H1 (cell line): ENCODE data around the gene LTA4H. TPM values are rescaled to one million over a fixed set of nuclear protein-coding genes. Genes with fewer than 3 reads are reported as not detected.

Experiments used
- CTCF ChIA-PET: fragments of 300-600 bp; sonication (Branson Sonifier 250); formaldehyde crosslinking; loops from one replicate; lab custom pipeline; 2021; ENCODE audit not compliant: partially characterized antibody; lab: Charles Lee
- POLR2A ChIA-PET: fragments of 300-600 bp; sonication (Branson Sonifier 250); formaldehyde crosslinking; loops from one replicate; lab custom pipeline; 2021; ENCODE audit warnings: inconsistent platforms; ENCODE audit not compliant: partially characterized antibody; lab: Charles Lee
- DNase-seq, 2 experiments: peaks; one replicate each; pipeline versions ENCODE4 v3.0.0 to v3.0.0-alpha.2; 2010 to 2022; ENCODE audit warnings: low spot score in 2 of 2, low read depth in 1 of 2, mixed read lengths in 1 of 2
- FAIRE-seq: peaks from 2 replicates; lab custom pipeline; 2011; peaks lifted over from hg19 to GRCh38; lab: Jason Lieb, UNC
- H2AFZ ChIP-seq: 2 replicates; pipeline ENCODE4 v1.8.1; 2012; ENCODE audit warnings: low read length, inconsistent platforms
- H2AK5ac ChIP-seq: 2 replicates; pipeline ENCODE4 v1.6.1; 2013; ENCODE audit warnings: low read depth, low read length
- H2BK120ac ChIP-seq: replicated peaks from 2 replicates; pipeline ENCODE3; 2013; ENCODE audit warnings: low read depth, low read length, inconsistent platforms
- H2BK12ac ChIP-seq: 2 replicates; pipeline ENCODE4 v1.6.1; 2013; ENCODE audit warnings: low read depth, low read length
- H2BK15ac ChIP-seq: 2 replicates; pipeline ENCODE4 v1.6.1; 2013; ENCODE audit warnings: low read length
- H2BK20ac ChIP-seq: 2 replicates; pipeline ENCODE4 v1.6.1; 2013; ENCODE audit warnings: low read length
- H2BK5ac ChIP-seq: 2 replicates; pipeline ENCODE4 v1.6.1; 2013; ENCODE audit warnings: low read depth, low read length
- H3K14ac ChIP-seq: 2 replicates; pipeline ENCODE4 v1.6.1; 2013; ENCODE audit warnings: inconsistent platforms; ENCODE audit not compliant: insufficient read length
- H3K18ac ChIP-seq: 2 replicates; pipeline ENCODE4 v1.6.1; 2013; ENCODE audit warnings: low read length; ENCODE audit errors: extremely low read depth
- H3K23ac ChIP-seq: 2 replicates; pipeline ENCODE4 v1.6.1; 2013; ENCODE audit warnings: inconsistent platforms; ENCODE audit not compliant: insufficient read length
- H3K23me2 ChIP-seq: 2 replicates; pipeline ENCODE4 v1.6.1; 2013; ENCODE audit warnings: low read depth, low read length
- H3K27ac ChIP-seq: 2 replicates; pipeline ENCODE4 v1.6.1; 2011; ENCODE audit warnings: low read depth, low read length, inconsistent platforms
- H3K27me3 ChIP-seq, 4 experiments: replicated peaks in 1 of 4; 1 replicate in 1 of 4; 2 replicates in 3 of 4; pipeline versions ENCODE4 v1.6.1 to v1.8.1; 2011 to 2013; ENCODE audit warnings: low read length in 3 of 4, mild to moderate bottlenecking in 3 of 4, inconsistent platforms in 2 of 4, mixed read lengths in 2 of 4, moderate library complexity in 1 of 4; ENCODE audit not compliant: control insufficient read depth in 3 of 4, insufficient read depth in 3 of 4; ENCODE audit errors: extremely low read depth in 1 of 4
- H3K36me3 ChIP-seq, 4 experiments: 2 replicates each; pipeline versions ENCODE4 v1.6.1 to v1.8.1; 2011 to 2013; ENCODE audit warnings: mild to moderate bottlenecking in 4 of 4, low read length in 3 of 4, moderate library complexity in 2 of 4, control low read depth in 1 of 4, inconsistent platforms in 1 of 4; ENCODE audit not compliant: insufficient read depth in 4 of 4, control insufficient read depth in 2 of 4
- H3K4ac ChIP-seq: replicated peaks from 2 replicates; pipeline ENCODE3; 2013; ENCODE audit warnings: low read length, low read depth, mixed read lengths, inconsistent platforms; ENCODE audit not compliant: insufficient read length
- H3K4me1 ChIP-seq, 4 experiments: replicated peaks in 1 of 4; 1 replicate in 1 of 4; 2 replicates in 3 of 4; pipeline versions ENCODE4 v1.6.1 to v1.8.1; 2011 to 2013; ENCODE audit warnings: low read length in 3 of 4, inconsistent platforms in 2 of 4, mixed read lengths in 1 of 4; ENCODE audit not compliant: insufficient read depth in 4 of 4, control insufficient read depth in 3 of 4
- H3K4me2 ChIP-seq, 2 experiments: 2 replicates each; pipeline versions ENCODE4 v1.6.1 to v1.8.1; 2011 to 2013; ENCODE audit warnings: low read depth in 2 of 2, low read length in 2 of 2, control low read depth in 1 of 2, inconsistent platforms in 1 of 2, mild to moderate bottlenecking in 1 of 2; ENCODE audit not compliant: insufficient read depth in 1 of 2
- H3K4me3 ChIP-seq, 4 experiments: fragments of 200-600, 300-600 bp in 1 of 4; sonication (generic), shearing (Covaris generic), sonication (Bioruptor Twin) in 1 of 4; 2 replicates each; pipeline versions ENCODE4 v1.5.1 to v1.8.1; 2011 to 2016; ENCODE audit warnings: low read length in 4 of 4, low read depth in 3 of 4, control low read depth in 2 of 4, inconsistent platforms in 2 of 4, mild to moderate bottlenecking in 2 of 4, mixed read lengths in 1 of 4, moderate library complexity in 1 of 4; ENCODE audit not compliant: insufficient read depth in 2 of 4; ENCODE audit errors: extremely low read depth in 1 of 4
- H3K56ac ChIP-seq: replicated peaks from 2 replicates; pipeline ENCODE3; 2013; ENCODE audit warnings: low read depth, mild to moderate bottlenecking, mixed read lengths, low read length, inconsistent platforms; ENCODE audit not compliant: insufficient read length
- H3K79me1 ChIP-seq: 2 replicates; pipeline ENCODE4 v1.6.1; 2013; ENCODE audit warnings: low read depth, low read length, control low read depth
- H3K79me2 ChIP-seq, 2 experiments: 2 replicates each; pipeline versions ENCODE4 v1.6.1 to v1.8.1; 2012 to 2013; ENCODE audit warnings: low read length in 2 of 2, mild to moderate bottlenecking in 2 of 2, inconsistent platforms in 1 of 2; ENCODE audit not compliant: insufficient read depth in 2 of 2, control insufficient read depth in 1 of 2
- H3K9ac ChIP-seq, 4 experiments: replicated peaks in 1 of 4; 1 replicate in 1 of 4; 2 replicates in 3 of 4; pipeline versions ENCODE4 v1.6.1 to v1.8.1; 2011 to 2013; ENCODE audit warnings: low read depth in 3 of 4, low read length in 3 of 4, control low read depth in 2 of 4, mild to moderate bottlenecking in 2 of 4, moderate library complexity in 2 of 4, inconsistent platforms in 1 of 4; ENCODE audit errors: extremely low read depth in 1 of 4
- H3K9me3 ChIP-seq, 2 experiments: 2 replicates each; pipeline versions ENCODE4 v1.6.1 to v1.8.1; 2012 to 2013; ENCODE audit warnings: mild to moderate bottlenecking in 2 of 2, moderate library complexity in 2 of 2, control low read depth in 1 of 2, inconsistent platforms in 1 of 2, low read depth in 1 of 2, low read length in 1 of 2, mixed read lengths in 1 of 2; ENCODE audit not compliant: insufficient read depth in 2 of 2
- H4K20me1 ChIP-seq, 2 experiments: replicated peaks in 1 of 2; 2 replicates each; pipeline versions ENCODE3 to v1.8.1; 2011 to 2013; ENCODE audit warnings: inconsistent platforms in 2 of 2, low read length in 2 of 2, mild to moderate bottlenecking in 1 of 2; ENCODE audit not compliant: insufficient read depth in 2 of 2, control insufficient read depth in 1 of 2
- H4K5ac ChIP-seq: 2 replicates; pipeline ENCODE4 v1.6.1; 2013; ENCODE audit warnings: low read length, low read depth, mixed read lengths, inconsistent platforms; ENCODE audit not compliant: insufficient read length
- H4K8ac ChIP-seq: 2 replicates; pipeline ENCODE4 v1.8.0; 2013; ENCODE audit warnings: mild to moderate bottlenecking, moderate library complexity, low read length, inconsistent platforms; ENCODE audit not compliant: insufficient read depth; ENCODE audit errors: extremely low read depth
- H4K91ac ChIP-seq: replicated peaks from 2 replicates; pipeline ENCODE3; 2013; ENCODE audit warnings: low read length, mixed read lengths, inconsistent platforms; ENCODE audit not compliant: insufficient read length
- CEBPB ChIP-seq: IDR thresholded peaks from 2 replicates; pipeline ENCODE4 v1.6.1; 2012; ENCODE audit warnings: low read depth, low read length
- CHD1 ChIP-seq: IDR thresholded peaks from 2 replicates; pipeline ENCODE4 v1.6.1; 2012; ENCODE audit warnings: low read depth, low read length, improper control_type of control experiment
- KDM1A ChIP-seq: fragments of 200-600, 300-600 bp; sonication (generic); IDR thresholded peaks from 2 replicates; pipeline ENCODE4 v1.7.1; 2016; ENCODE audit warnings: mild to moderate bottlenecking, low read length, borderline replicate concordance
- NANOG ChIP-seq: IDR thresholded peaks from 2 replicates; pipeline ENCODE4 v1.6.1; 2011; ENCODE audit warnings: low read length, low read depth, mild to moderate bottlenecking, inconsistent platforms; ENCODE audit not compliant: insufficient read depth, poor library complexity, severe bottlenecking
- RAD21 ChIP-seq, 2 experiments: IDR thresholded peaks in 1 of 2; conservative IDR thresholded peaks in 1 of 2; 2 replicates each; pipeline ENCODE4 v1.6.1; 2011; ENCODE audit warnings: low read depth in 2 of 2, low read length in 2 of 2, improper control_type of control experiment in 1 of 2, inconsistent platforms in 1 of 2, mild to moderate bottlenecking in 1 of 2, moderate library complexity in 1 of 2
- RFX5 ChIP-seq: IDR thresholded peaks from 2 replicates; pipeline ENCODE4 v1.6.1; 2011; ENCODE audit warnings: low read depth, low read length, improper control_type of control experiment, borderline replicate concordance
- RXRA ChIP-seq: IDR thresholded peaks from 2 replicates; pipeline ENCODE4 v1.6.1; 2011; ENCODE audit warnings: low read depth, mild to moderate bottlenecking, low read length, moderate library complexity; ENCODE audit not compliant: insufficient read depth
- SP4 ChIP-seq: IDR thresholded peaks from 2 replicates; pipeline ENCODE4 v1.6.1; 2012; ENCODE audit warnings: low read length, inconsistent platforms
- WGBS, 2 experiments: shearing (Covaris generic) in 1 of 2; methylation state at CpG; one replicate each; pipeline versions ENCODE4 v1.1.6 to v1.1.7; 2013 to 2015; ENCODE audit warnings: low lambda C conversion rate in 2 of 2, mixed read lengths in 2 of 2, inconsistent platforms in 1 of 2, low coverage in 1 of 2, missing lambda C conversion rate in 1 of 2; ENCODE audit not compliant: insufficient replicate concordance in 2 of 2, insufficient coverage in 1 of 2, insufficient read length in 1 of 2; ENCODE audit errors: extremely low coverage in 1 of 2, missing lambda C conversion rate in 1 of 2; 5-methylcytosine and 5-hydroxymethylcytosine counted together
- polyA plus RNA-seq, 7 experiments: library from polyadenylated mRNA; depleted of rRNA in 3 of 7; stranded (reverse) in 5 of 7; unstranded in 2 of 7; fragments of >200 nt in 5 of 7; fragments of 200-250 nt in 2 of 7; gene quantifications; 1 replicate in 5 of 7; 2 replicates in 1 of 7; 4 replicates in 1 of 7; pipeline versions ENCODE4 v1.2.1 to v1.2.3, GENCODE V29; 2011 to 2013; ENCODE audit warnings: missing spikeins in 2 of 7, mixed read lengths in 2 of 7
- total RNA-seq: library from RNA; stranded (reverse); fragmentation: NEBNext Ultra II Directional; extraction: Animal tissue kit (Norgen Biotek cat#: 25700); gene quantifications from 2 replicates; pipeline ENCODE4 v1.2.1, GENCODE V29; 2021
- TF ChIP-seq, protein P1 (sequence below), 3 experiments: IDR thresholded peaks; 1 replicate in 2 of 3; 2 replicates in 1 of 3; pipeline versions ENCODE4 v1.5.1 to v1.6.1; 2011; ENCODE audit warnings: low read length in 3 of 3, mild to moderate bottlenecking in 3 of 3, inconsistent platforms in 2 of 3, low read depth in 1 of 3, moderate library complexity in 1 of 3; ENCODE audit not compliant: insufficient read depth in 1 of 3; ENCODE audit errors: control extremely low read depth in 1 of 3
- TF ChIP-seq, protein P2 (sequence below): IDR thresholded peaks from 2 replicates; pipeline ENCODE4 v1.6.1; 2011; ENCODE audit warnings: low read length, improper control_type of control experiment

Gene LTA4H
- total and polyA plus RNA-seq, 2 of the 8 experiments (the other 6 are each of a cell fraction or from before 2014, with no cell fraction given), result 106 to 167 TPM

DNA sequence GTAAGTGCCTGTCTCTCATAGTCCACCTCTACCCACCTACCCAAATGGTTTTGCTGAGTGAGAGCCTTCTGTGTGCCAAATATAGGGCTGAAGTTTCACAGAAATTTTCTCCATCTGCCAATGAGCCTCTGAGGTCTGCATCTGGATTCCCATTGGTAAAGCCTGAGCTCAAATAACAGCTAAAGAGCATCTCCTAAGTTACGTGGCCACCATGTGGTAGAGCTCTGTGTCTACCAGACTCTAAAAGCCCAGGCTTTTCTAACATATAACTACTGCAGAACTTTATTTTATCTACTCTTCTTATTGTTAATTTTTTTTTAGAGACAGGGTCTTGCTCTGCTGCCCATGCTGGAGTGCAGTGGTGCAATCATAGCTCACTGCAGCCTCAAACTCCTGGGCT, 76.3 kb downstream of the LTA4H start:
- Histone ChIP-seq H3K23me2 (no peaks in the 10 kb centered on the region), H3K27ac (no peak overlapping the region), H3K36me3 (no peaks in the 10 kb centered on the region), H2BK5ac (no peak overlapping the region), H3K18ac (no peak overlapping the region), H4K8ac (no peak overlapping the region), H3K4ac (no peak overlapping the region), H3K14ac (no peak overlapping the region), H3K27me3 (no peaks in the 10 kb centered on the region), H3K9ac (no peak overlapping the region), H4K5ac (no peak overlapping the region), H3K4me2 (no peak overlapping the region), H3K9me3 (no peaks in the 10 kb centered on the region), H3K4me3 (no peak overlapping the region), H3K23ac (no peak overlapping the region), H3K56ac (no peak overlapping the region), H3K79me2 (no peaks in the 10 kb centered on the region), H2BK120ac (no peak overlapping the region), H2BK15ac (no peak overlapping the region), H2BK20ac (no peak overlapping the region), H2BK12ac (no peak overlapping the region), H4K91ac (no peak overlapping the region), H3K4me1 (peaks cover 2 to 5% (median 2%) of the 10 kb centered on the region in 4 experiments; a peak in 4 of 7 replicates), H2AFZ (no peak overlapping the region), H2AK5ac (no peak overlapping the region), H3K79me1 (no peaks in the 10 kb centered on the region), H4K20me1 (no peaks in the 10 kb centered on the region)
- FAIRE-seq, result no peak
- POLR2A ChIA-PET, result interaction anchor here (1.0 kb wide), 1 partner anchor 11 kb away, joined by 3 read pairs; no protein-coding TSS in a partner anchor
- CTCF ChIA-PET, result interaction anchor here (0.8 to 17.8 kb wide), 13 partner anchors 11 to 141 kb away, joined by 3 to 149 read pairs (median 5); partner anchors contain the start of genes AMDHD1, CCDC38 and HAL
- 62% methylated on average over 1 of the region's 1 CpG; no CpG with 5 or more reads in 1 of the 2 experiments for WGBS, 2 experiments
- no peak for DNase-seq
- no peak for TF ChIP-seq CHD1
- TF ChIP-seq, protein P1, sequence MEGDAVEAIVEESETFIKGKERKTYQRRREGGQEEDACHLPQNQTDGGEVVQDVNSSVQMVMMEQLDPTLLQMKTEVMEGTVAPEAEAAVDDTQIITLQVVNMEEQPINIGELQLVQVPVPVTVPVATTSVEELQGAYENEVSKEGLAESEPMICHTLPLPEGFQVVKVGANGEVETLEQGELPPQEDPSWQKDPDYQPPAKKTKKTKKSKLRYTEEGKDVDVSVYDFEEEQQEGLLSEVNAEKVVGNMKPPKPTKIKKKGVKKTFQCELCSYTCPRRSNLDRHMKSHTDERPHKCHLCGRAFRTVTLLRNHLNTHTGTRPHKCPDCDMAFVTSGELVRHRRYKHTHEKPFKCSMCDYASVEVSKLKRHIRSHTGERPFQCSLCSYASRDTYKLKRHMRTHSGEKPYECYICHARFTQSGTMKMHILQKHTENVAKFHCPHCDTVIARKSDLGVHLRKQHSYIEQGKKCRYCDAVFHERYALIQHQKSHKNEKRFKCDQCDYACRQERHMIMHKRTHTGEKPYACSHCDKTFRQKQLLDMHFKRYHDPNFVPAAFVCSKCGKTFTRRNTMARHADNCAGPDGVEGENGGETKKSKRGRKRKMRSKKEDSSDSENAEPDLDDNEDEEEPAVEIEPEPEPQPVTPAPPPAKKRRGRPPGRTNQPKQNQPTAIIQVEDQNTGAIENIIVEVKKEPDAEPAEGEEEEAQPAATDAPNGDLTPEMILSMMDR (IDR thresholded peaks at IDR 0.05; ENCODE audit: control extremely low read depth in 1 of 3, insufficient read depth in 1 of 3, low read depth in 1 of 3, low read length in 3 of 3), result peak in 2 of 3 experiments; percentile 38 to 41; a peak in 3 of 4 replicates
- TF ChIP-seq NANOG, result no peak
- TF ChIP-seq RFX5, result no peak
- TF ChIP-seq, protein P2, sequence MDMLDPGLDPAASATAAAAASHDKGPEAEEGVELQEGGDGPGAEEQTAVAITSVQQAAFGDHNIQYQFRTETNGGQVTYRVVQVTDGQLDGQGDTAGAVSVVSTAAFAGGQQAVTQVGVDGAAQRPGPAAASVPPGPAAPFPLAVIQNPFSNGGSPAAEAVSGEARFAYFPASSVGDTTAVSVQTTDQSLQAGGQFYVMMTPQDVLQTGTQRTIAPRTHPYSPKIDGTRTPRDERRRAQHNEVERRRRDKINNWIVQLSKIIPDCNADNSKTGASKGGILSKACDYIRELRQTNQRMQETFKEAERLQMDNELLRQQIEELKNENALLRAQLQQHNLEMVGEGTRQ, result no peak
- TF ChIP-seq RXRA, result no peak
- no peak for TF ChIP-seq CEBPB
- peak; percentile 58 to 68 for TF ChIP-seq RAD21 (IDR thresholded peaks at IDR 0.05 in 1 of 2, conservative IDR thresholded peaks at IDR 0.05 in 1 of 2; ENCODE audit: low read depth in 2 of 2, low read length in 2 of 2)
- TF ChIP-seq KDM1A, result no peak
- TF ChIP-seq SP4, result no peak
